ENCODE data around the gene DPH2. TPM values are rescaled to one million over a fixed set of nuclear protein-coding genes. Genes with fewer than 3 reads are reported as not detected.

The DPH2 gene
- total and polyA plus RNA-seq, 10 of the 15 experiments (the other 5 are each of a cell fraction or from before 2014, with no cell fraction given), result 13.1 to 82.9 (median 52.0) TPM

DNA sequence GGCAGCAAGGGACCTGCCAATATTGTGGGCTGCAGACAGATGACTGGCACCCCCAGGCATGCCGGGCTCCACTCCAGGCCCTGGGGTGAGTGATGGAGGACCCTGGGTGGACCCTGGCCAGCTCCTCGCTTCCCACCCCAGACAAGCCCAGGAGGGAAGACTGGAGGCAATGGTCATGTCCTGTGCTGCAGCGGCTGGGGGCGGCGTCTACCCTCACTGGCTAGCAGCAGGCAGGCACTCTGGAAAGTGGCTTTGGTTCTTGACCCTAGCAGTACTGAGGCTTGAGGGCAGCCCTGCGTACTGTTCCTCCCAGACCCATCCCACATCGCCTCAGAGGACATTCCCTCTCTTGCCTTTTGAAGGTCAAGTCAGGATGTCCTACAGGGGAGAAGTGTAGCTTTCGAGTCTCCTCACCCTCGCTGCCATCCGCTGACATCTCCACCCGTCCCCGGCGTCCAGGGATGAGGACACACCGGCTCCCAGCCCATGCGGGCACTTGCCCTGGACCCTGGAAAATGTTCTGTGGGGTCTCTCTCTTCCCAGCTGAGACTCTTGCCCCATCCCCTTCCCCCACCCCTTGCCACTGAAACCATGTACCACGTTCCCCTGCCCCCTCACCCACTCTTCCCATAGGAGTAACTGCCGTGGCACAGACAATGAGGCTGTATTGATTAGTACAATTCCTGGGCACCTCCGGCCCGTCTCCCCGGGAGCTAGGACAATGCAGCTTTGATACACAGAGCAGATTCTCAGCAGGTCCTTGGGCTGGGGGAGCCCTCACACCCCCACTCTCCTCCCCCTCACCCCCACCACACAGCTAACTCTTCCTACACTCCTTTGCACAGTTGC, 46.5 kb downstream of the DPH2 start:
- no peak for TF ChIP-seq SMAD5 (IDR thresholded peaks at IDR 0.05; ENCODE audit: low read depth)
- TF ChIP-seq POLR2AphosphoS2 (IDR thresholded peaks at IDR 0.05; ENCODE audit: low read depth, low read length), result no peak
- DNase-seq (ENCODE audit: low read depth, low spot score) (no peak), ATAC-seq (no peak), FAIRE-seq (no peak)
- ChIA-PET SMC1A (ENCODE audit: uncharacterized antibody, unreplicated experiment) (no interaction called here), RAD21 (ENCODE audit: unreplicated experiment) (interaction anchor here (1.5 kb wide), 1 partner anchor 18 kb away, joined by 3 read pairs; no protein-coding TSS in a partner anchor), CTCF (interaction anchor here (1.2 kb wide), 1 partner anchor 21 kb away, joined by 4 read pairs; no protein-coding TSS in a partner anchor), POLR2A (no interaction called here)
- no peaks in the 10 kb centered on the region; a peak in 1 of 4 replicates for H3K27me3 ChIP-seq (replicated peaks in 1 of 2; ENCODE audit: control insufficient read depth in 2 of 2, insufficient read depth in 2 of 2, low read length in 1 of 2)
- no peaks in the 10 kb centered on the region for H3K79me2 ChIP-seq (ENCODE audit: control insufficient read depth, insufficient read depth, low read length)
- no peak overlapping the region for H2AFZ ChIP-seq (ENCODE audit: control insufficient read depth, low read depth, low read length)
- H3K4me2 ChIP-seq (ENCODE audit: control insufficient read depth, insufficient read depth), result no peak overlapping the region
- intact Hi-C loops (cut with micrococcal nuclease; ENCODE audit: unreplicated experiment), result no loop called here
- no peaks in the 10 kb centered on the region for H3K4me1 ChIP-seq (ENCODE audit: control insufficient read depth, insufficient read depth, low read length)
- no peak overlapping the region for H3K4me3 ChIP-seq
- no peak overlapping the region for H3K9ac ChIP-seq (ENCODE audit: control insufficient read depth, insufficient read depth, low read length)
- in situ Hi-C loops (cut with MboI), result no loop called here
- no peaks in the 10 kb centered on the region for H4K20me1 ChIP-seq (ENCODE audit: control insufficient read depth, insufficient read depth)
- H3K27ac ChIP-seq (ENCODE audit: control insufficient read depth, insufficient read depth), result no peak overlapping the region
- 56% methylated on average over 20 of the region's 20 CpGs for WGBS (ENCODE audit: insufficient coverage, insufficient replicate concordance, low lambda C conversion rate, missing lambda C conversion rate)
- no TSS peak for BruUV-seq (replicated peaks)
- no peaks in the 10 kb centered on the region for H3K9me3 ChIP-seq (replicated peaks; ENCODE audit: control insufficient read depth, insufficient read depth, low read length)
- no peaks in the 10 kb centered on the region for H3K36me3 ChIP-seq (ENCODE audit: control insufficient read depth in 2 of 2, insufficient read depth in 2 of 2, low read length in 1 of 2)

DNA sequence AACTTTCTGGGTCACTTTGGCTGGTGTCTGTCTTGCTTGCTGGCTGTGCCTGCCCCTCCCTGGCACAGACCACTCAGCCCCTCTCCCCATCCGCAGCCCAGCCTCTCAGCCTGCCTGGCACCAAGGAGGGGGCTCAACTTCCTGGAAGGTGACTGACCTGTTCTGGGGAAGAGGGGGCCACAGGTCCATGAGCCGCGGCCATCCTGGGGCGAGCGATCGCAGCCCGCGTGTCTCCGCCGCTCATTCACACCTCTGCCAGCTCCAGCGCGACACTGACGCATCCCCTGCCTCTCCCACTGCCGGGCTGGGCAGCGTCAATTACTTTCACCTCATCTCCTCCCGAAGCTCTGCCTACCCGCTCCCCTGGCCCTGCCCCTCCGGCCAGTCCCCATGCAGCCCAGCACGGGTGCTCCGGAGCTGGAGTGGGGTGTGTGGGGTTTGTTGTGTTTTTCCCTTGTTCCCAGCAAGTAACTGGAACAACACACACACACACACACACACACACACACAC, 47.1 kb downstream of the DPH2 start:
- Histone ChIP-seq H4K20me1 (ENCODE audit: control insufficient read depth, insufficient read depth) (no peaks in the 10 kb centered on the region), H3K9ac (ENCODE audit: control insufficient read depth, insufficient read depth, low read length) (no peak overlapping the region), H3K36me3 (ENCODE audit: control insufficient read depth in 2 of 2, insufficient read depth in 2 of 2, low read length in 1 of 2) (no peaks in the 10 kb centered on the region), H3K79me2 (ENCODE audit: control insufficient read depth, insufficient read depth, low read length) (no peaks in the 10 kb centered on the region), H3K27ac (ENCODE audit: control insufficient read depth, insufficient read depth) (no peak overlapping the region), H3K4me3 (no peak overlapping the region), H3K27me3 (replicated peaks in 1 of 2; ENCODE audit: control insufficient read depth in 2 of 2, insufficient read depth in 2 of 2, low read length in 1 of 2) (no peaks in the 10 kb centered on the region; a peak in 1 of 4 replicates), H3K4me1 (ENCODE audit: control insufficient read depth, insufficient read depth, low read length) (no peaks in the 10 kb centered on the region), H2AFZ (ENCODE audit: control insufficient read depth, low read depth, low read length) (no peak overlapping the region), H3K4me2 (ENCODE audit: control insufficient read depth, insufficient read depth) (no peak overlapping the region), H3K9me3 (replicated peaks; ENCODE audit: control insufficient read depth, insufficient read depth, low read length) (no peaks in the 10 kb centered on the region)
- WGBS (ENCODE audit: insufficient coverage, insufficient replicate concordance, low lambda C conversion rate, missing lambda C conversion rate), result 82% methylated on average over 20 of the region's 20 CpGs
- no peak for DNase-seq (ENCODE audit: low read depth, low spot score)
- no peak for ATAC-seq
- BruUV-seq (replicated peaks), result no TSS peak
- RAD21 ChIA-PET (ENCODE audit: unreplicated experiment), result no interaction called here
- no peak for FAIRE-seq
- POLR2A ChIA-PET, result no interaction called here
- in situ Hi-C loops (cut with MboI), result no loop called here
- SMC1A ChIA-PET (ENCODE audit: uncharacterized antibody, unreplicated experiment), result no interaction called here
- CTCF ChIA-PET, result interaction anchor here (1.1 to 1.2 kb wide), 2 partner anchors 10 to 11 kb away, joined by 3 to 5 read pairs; no protein-coding TSS in a partner anchor
- TF ChIP-seq YBX1 (IDR thresholded peaks at IDR 0.05), result no peak
- TF ChIP-seq BCL11A (IDR thresholded peaks at IDR 0.05; ENCODE audit: low read depth, low read length), result no peak
- no peak for TF ChIP-seq HDGF (IDR thresholded peaks at IDR 0.05)
- TF ChIP-seq CEBPB (IDR thresholded peaks at IDR 0.05; ENCODE audit: borderline replicate concordance in 1 of 2, low read depth in 2 of 2, low read length in 2 of 2), result no peak
- TF ChIP-seq, protein P1, sequence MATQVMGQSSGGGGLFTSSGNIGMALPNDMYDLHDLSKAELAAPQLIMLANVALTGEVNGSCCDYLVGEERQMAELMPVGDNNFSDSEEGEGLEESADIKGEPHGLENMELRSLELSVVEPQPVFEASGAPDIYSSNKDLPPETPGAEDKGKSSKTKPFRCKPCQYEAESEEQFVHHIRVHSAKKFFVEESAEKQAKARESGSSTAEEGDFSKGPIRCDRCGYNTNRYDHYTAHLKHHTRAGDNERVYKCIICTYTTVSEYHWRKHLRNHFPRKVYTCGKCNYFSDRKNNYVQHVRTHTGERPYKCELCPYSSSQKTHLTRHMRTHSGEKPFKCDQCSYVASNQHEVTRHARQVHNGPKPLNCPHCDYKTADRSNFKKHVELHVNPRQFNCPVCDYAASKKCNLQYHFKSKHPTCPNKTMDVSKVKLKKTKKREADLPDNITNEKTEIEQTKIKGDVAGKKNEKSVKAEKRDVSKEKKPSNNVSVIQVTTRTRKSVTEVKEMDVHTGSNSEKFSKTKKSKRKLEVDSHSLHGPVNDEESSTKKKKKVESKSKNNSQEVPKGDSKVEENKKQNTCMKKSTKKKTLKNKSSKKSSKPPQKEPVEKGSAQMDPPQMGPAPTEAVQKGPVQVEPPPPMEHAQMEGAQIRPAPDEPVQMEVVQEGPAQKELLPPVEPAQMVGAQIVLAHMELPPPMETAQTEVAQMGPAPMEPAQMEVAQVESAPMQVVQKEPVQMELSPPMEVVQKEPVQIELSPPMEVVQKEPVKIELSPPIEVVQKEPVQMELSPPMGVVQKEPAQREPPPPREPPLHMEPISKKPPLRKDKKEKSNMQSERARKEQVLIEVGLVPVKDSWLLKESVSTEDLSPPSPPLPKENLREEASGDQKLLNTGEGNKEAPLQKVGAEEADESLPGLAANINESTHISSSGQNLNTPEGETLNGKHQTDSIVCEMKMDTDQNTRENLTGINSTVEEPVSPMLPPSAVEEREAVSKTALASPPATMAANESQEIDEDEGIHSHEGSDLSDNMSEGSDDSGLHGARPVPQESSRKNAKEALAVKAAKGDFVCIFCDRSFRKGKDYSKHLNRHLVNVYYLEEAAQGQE (IDR thresholded peaks at IDR 0.05; ENCODE audit: low read depth, low read length), result no peak
- TF ChIP-seq SMAD1 (IDR thresholded peaks at IDR 0.05; ENCODE audit: low read depth, partially characterized antibody), result no peak
- no peak for TF ChIP-seq ZNF217 (IDR thresholded peaks at IDR 0.05)
- TF ChIP-seq, protein P2, sequence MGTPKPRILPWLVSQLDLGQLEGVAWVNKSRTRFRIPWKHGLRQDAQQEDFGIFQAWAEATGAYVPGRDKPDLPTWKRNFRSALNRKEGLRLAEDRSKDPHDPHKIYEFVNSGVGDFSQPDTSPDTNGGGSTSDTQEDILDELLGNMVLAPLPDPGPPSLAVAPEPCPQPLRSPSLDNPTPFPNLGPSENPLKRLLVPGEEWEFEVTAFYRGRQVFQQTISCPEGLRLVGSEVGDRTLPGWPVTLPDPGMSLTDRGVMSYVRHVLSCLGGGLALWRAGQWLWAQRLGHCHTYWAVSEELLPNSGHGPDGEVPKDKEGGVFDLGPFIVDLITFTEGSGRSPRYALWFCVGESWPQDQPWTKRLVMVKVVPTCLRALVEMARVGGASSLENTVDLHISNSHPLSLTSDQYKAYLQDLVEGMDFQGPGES (IDR thresholded peaks at IDR 0.05), result no peak
- TF ChIP-seq NRF1 (conservative IDR thresholded peaks at IDR 0.05; ENCODE audit: low read depth, low read length), result no peak
- TF ChIP-seq TCF7 (IDR thresholded peaks at IDR 0.05; ENCODE audit: borderline replicate concordance), result no peak
- intact Hi-C loops (cut with micrococcal nuclease; ENCODE audit: unreplicated experiment), result no loop called here

Measured in GM12878 (cell line).